GM19025 (cell line): Measurements from ENCODE around the gene DENND1B.
"Not testable (repeated sequence)": the region's sequence is repeated elsewhere in the genome, so short reads cannot be mapped to it uniquely, and the experiment has no call there.

Source experiments
- ATAC-seq: cut with Tn5 transposase; IDR thresholded peaks from one replicate; pipeline ENCODE4 v1.9.1; 2021; ENCODE audit warnings: mild to moderate bottlenecking, low read depth, moderate library complexity; ENCODE audit not compliant: unreplicated experiment

The DENND1B gene

GRCh38 chr1:197752652-197753164 is 22.6 kb downstream of the DENND1B start:
- ATAC-seq: not testable (repeated sequence)

- no peak for ATAC-seq
Observed at GRCh38 chr1:197750366-197750765, 24.9 kb downstream of the DENND1B start.

DNA sequence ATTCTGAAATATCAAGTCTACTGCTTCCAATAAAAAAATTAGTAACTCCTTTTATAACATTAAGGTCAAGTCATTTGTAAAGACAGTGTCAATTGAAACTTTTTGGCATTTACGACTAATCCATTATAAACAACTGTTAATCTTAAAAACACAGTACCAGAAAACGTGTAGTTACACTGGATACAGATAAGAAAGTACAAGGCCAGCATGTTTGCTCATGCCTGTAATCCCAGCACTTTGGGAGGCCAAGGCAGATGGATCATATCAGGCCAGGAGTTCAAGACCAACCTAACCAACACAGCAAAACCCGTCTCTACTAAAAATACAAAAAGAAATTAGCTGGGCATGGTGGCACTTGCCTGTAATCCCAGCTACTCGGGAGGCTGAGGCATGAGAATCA is 29.4 kb downstream of the DENND1B start:
- ATAC-seq: no peak

DNA sequence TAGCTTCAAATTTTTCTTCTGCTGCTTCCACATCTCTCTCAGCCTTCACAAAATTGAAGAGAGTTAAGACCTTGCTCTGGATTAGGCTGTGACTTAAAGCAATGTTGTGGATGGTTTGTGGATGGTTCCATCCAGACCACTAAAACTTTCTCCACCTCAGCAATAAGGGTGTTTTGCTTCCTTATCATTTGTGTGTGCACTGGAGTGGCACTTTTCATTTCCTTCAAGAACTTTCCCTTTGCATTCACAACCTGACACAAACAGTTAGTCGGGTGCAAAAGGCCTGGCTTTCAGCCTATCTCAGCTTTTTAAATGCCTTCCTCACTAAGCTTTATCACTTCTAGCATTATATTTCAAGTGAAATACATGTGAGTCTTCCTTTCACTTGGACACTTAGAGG is 30.3 kb downstream of the DENND1B start:
- ATAC-seq: no peak

- ATAC-seq: no peak
Observed at GRCh38 chr1:197743578-197743977, 31.7 kb downstream of the DENND1B start.

DNA sequence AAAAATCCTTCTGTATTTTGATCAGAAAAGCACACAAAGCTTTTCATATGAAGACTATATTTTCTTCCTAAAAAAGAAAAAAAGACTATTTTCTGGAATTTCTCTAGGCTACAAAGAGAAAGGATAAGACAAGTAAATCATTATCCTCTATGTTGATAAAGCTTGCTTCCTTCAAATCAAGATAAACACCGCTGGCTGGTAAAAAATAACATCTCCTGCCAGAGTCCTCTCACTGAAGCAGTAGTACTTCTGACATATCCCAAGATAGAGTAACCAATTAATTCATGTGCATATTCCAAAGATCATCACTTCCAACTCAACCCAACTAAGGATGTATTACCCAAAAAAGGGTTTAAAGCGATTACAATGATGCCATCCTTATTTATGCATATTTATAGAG is 34.3 kb downstream of the DENND1B start:
- no peak for ATAC-seq

DNA sequence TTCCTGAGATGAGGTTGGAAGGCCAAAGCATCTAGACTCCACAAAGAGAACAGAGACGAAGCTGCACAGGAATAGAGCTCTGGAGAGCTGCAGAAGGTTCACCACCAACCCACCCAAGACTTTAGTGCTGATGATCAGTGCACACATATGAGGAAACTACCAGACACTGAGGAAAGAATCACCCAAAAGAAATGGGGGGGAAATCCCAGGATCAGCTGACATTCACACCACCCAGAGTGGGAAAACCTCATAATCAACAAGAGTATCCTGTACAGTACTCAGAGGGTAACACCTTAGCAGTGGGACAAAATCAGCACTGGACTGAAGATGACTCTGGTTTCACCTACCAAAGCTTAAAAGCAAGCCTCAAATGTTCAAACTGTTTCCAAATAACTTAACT is 36.4 kb downstream of the DENND1B start:
- ATAC-seq: no peak

DNA sequence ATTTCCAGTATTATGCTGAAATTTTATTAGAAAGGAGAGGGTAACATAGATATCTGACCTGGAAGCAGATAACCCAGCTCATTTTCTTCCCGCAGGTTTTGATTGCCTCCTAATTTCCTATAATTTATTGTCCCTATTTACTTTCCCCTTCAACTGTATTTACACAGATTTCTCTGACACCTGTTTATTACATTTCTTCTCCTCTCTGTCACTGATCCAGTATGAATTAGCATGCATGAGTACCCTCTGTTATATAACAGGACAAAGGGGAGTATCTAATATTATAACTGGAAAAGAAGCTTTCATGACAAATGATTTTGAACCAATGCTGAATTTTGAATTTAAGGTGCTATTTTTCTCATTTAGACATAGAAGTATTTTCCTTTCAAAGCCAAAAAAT is 37.4 kb downstream of the DENND1B start:
- ATAC-seq: no peak

DNA sequence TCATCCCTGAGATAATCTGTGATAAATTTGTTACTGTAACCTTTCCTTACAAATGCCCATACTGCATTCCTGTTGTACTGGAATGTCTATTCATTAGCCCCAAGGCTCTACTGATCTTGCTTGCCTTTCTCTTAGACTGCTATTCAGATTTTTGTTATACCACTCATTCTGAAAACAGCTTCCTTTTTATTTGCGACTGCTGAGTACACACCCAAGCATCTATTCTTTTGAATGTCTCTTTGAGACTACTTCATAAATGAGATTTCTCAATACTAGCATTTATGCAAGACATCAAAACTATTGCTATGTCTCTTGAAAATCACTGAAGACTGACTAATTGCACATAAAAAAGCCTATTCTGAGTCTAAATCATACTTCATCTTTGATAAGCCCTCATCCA is 38.6 kb downstream of the DENND1B start:
- ATAC-seq: no peak

DNA sequence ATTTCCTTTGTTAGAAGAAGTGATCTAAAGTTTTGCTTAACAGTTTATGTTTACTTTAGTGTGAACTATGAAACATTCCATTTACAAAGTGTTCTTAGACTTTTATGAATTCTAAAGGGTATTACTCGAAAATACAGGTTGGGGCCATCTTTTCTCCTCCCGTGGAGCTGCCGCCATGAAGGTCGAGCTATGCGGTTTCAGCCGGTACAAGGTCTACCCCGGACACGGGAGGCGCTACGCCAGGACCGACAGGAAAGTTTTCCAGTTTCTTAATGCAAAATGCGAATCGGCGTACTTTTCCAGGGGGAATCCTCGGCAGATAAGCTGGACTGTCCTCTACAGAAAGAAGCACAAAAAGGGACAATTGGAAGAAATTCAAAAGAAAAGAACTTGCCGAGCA is 39.8 kb downstream of the DENND1B start:
- no peak for ATAC-seq

DNA sequence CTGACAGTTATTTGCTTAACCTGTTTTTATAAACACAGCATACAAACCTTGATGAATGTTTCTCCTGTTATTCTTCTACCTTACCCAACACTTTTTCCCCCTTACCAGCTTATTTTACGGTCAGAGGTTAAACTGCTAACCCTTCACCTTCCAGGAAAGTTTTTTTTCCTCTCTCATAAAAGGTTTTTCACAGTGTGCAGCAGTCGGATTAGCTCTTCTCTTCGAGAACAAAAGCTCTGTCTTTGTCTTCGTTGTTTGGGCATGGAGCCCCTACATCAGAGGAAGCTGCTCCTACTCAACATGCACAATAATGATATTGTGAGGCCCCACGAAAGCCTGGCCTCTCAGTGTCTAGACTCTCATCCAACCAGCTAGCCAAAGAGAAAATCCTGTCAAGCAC is 42.0 kb downstream of the DENND1B start:
- no peak for ATAC-seq

DNA sequence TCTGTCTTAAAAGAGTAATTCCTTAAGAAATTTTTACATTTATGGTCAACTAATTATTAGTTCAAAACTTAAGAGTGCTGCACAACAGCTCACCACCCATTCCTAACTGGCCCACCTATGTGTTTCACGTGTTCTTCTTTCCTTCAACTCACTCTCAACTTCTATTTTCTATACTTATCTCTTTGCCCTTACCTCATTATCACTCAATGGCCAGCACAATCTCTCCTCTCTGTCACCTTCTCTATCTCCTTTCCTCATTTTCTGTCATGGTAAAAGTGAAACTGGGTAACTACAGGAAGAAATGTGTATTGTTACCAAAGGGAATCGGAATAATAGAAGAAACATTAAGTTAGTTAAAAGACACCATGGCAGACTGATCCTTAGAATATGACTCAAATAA is 43.1 kb downstream of the DENND1B start:
- no peak for ATAC-seq

DNA sequence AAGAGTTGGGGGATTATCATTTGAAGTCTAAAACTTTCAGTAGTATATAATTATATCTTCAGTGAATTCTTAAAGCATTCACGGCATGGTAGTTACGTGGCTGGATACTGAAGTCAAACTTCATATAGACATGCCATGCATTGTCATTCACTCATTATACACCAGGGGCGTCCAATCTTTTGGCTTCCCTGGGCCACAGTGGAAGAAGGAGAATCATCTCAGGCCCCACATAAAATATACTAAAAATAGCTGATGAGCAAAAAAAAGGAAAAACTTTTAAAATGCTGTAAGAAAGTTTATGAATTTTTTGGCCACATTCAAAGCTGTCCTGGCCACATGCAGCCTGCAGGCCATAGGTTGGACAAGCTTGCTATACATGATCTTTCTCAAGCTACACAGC is 43.8 kb downstream of the DENND1B start:
- no peak for ATAC-seq

- ATAC-seq: no peak
Observed at GRCh38 chr1:197725976-197726375, 49.3 kb downstream of the DENND1B start.

DNA sequence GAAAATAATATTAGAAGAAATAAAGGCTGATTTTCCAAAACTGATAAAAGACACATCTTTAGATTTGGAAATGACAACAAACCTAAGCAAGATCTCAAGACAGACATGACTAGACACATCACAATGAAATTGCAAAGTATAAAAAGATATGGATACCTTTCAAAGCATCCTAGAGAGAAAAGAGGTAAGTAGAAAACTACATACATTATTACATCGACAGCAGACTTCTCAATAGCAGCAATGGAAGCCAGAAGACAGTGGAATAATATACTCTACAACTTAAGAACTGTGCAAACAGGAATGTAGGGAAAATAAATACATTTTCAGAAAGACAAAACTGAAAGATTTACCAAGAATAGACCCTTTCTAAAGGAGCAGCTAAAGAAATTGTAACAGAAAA is 50.2 kb downstream of the DENND1B start:
- ATAC-seq: no peak

DNA sequence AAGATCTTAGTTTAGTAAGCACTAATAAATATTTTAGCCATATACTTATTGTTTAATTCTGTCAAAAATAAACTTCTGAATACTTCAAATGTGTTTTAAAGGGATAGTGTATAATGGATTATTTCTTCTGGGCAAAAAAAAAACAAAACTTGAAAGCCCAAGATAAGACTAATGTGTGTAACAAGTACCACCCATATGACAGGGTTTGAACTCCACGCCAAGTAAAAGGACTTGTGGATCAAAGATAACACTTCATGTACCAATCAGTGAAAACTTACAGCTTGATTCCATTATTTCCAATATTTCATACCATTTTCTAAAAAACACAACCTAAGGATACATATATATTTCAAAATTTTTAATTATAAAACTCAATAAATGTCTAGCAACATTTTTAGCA is 59.5 kb downstream of the DENND1B start:
- no peak for ATAC-seq

- no peak for ATAC-seq
Observed at GRCh38 chr1:197706601-197707000, 68.7 kb downstream of the DENND1B start.

DNA sequence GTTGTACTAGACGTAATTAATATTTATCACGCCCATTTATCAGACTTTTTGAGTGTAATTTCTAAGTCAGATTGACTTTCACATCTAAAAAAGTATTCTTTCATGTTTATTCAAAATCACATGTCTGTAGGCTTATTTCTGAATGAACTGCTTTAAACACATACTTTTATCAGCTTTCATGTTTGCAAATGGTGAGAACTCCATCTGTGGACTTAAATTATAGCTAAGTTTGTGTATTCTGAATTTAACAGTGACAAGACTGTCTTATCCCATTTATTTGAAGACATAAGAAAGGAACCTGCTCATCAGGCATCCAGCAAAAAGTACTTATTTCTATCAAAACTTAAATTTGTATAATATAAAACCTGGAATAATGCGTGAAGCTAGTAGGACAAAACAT is 69.3 kb downstream of the DENND1B start:
- no peak for ATAC-seq

DNA sequence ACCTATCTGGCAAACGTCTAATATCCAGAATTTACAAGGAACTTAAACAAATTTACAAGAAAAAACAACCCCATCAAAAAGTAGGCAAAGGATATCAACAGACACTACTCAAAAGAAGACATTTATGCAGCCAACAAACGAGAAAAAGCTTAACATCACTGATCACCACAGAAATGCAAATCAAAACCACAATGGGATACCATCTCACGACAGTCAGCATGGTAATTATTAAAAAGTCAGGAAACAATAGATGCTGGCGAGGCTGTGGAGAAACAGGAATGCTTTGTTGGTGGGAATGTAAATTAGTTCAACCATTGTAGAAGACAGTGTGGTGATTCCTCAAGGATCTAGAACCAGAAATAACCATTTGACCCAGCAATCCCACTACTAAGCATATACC is 74.6 kb downstream of the DENND1B start:
- not testable (repeated sequence) for ATAC-seq

DNA sequence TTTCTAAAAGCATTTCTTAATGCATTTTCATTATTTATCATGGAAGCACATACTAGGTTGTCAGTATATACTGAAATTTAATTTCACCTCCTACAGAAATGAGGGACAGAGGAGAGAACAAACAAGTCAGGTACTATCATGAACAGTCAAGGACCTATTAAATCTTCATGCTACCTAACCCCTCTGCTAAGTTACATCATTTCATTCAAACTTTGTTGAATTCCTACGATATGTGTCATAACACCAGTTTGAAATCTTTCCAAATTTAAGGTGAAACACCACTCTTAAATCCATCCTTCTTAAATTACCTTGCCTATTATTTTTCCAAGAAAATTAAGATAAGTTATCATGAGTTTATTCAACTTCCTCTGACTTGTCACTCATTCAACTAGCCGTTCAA is 78.9 kb downstream of the DENND1B start:
- no peak for ATAC-seq

DNA sequence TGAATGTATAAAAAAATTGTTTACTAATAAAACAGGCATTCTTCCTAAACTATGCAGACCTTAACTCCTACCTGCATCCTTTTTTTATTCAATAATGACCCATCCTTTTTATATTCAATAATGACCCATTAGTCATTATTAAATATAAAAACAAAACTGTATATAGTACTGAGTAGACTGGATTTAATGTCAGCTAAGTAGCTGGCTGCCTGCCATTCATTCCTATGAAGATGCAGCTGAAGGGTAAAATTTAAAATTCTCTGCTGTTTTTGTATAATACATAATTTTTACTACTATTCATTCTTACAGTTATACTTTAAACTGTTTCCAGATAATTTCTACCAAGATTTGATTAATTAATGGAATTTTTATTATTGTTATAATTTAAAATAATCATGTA is 79.3 kb downstream of the DENND1B start:
- ATAC-seq: no peak

DNA sequence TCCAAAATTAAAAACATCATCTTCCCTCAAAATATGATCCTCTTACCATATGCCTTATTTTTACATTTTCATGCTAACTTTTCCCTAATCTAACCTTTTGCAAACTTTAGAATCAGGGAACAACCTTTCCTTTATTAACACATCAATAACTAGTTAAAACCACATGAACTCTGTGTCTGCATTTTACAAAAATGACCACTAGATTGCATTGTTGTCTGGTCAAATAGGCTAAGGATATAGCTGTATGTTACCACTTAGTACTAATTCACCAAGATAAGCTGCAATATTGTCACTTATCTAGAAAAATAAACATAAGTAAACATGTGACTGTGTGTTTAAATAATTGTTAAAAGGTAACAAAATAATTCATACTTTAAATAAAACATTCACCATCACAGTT is 82.3 kb downstream of the DENND1B start:
- no peak for ATAC-seq

DNA sequence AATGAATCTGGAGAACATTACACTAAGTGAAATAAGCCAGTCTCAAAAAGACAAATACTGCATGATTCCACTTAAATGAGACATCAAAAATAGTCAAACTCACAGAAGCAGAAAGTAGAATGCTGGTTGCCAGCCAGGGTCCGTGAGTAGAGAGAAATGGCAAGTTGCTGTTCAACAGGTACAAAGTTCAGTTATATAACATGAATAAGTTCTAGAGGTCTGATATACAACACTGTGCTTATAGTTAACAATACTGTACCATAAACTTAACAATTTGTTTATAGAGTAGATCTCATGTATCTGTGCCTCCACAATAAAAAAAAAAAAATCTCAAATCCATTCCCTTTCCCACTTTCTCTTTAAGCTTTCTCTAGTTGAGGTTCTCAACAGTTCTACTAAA is 83.5 kb downstream of the DENND1B start:
- ATAC-seq: no peak
